HepG2 (cell line): ENCODE results near the gene P3H4. TPM values are rescaled to one million over a fixed set of nuclear protein-coding genes. Genes with fewer than 3 reads are reported as not detected.
A peak's percentile ranks its signal among the peaks of the same experiment; 100 is the strongest.

Experiments used
- AHDC1 ChIP-seq: sonication (generic); formaldehyde crosslinking; IDR thresholded peaks from 2 replicates; pipeline ENCODE4 v1.5.1; 2020; ENCODE audit warnings: mild to moderate bottlenecking, missing genetic modification reagents, borderline replicate concordance
- CCAR2 ChIP-seq: fragments of 200-400 bp; formaldehyde crosslinking; optimal IDR thresholded peaks from 2 replicates; pipeline ENCODE3; 2018; ENCODE audit warnings: low read depth, mild to moderate bottlenecking, low read length, moderate library complexity
- GRHL1 ChIP-seq: sonication (generic); formaldehyde crosslinking; conservative IDR thresholded peaks from 2 replicates; pipeline ENCODE4 v1.8.0; 2022; ENCODE audit warnings: missing genetic modification reagents
- HNF4A ChIP-seq: sonication (generic); formaldehyde crosslinking; IDR thresholded peaks from 2 replicates; pipeline ENCODE4 v1.4.0; 2020; ENCODE audit warnings: missing genetic modification reagents
- KLF12 ChIP-seq: sonication (generic); formaldehyde crosslinking; IDR thresholded peaks from 2 replicates; pipeline ENCODE4 v1.4.0; 2020; ENCODE audit warnings: missing genetic modification reagents, borderline replicate concordance
- MXD4 ChIP-seq: IDR thresholded peaks from 2 replicates; pipeline ENCODE4 v1.6.1; 2016; ENCODE audit warnings: mild to moderate bottlenecking, missing biosample characterization, missing genetic modification reagents
- MYPOP ChIP-seq: sonication (generic); formaldehyde crosslinking; IDR thresholded peaks from 2 replicates; pipeline ENCODE4 v1.8.1; 2023; ENCODE audit warnings: mild to moderate bottlenecking, moderate library complexity, missing genetic modification reagents
- NPAS2 ChIP-seq: sonication (generic); formaldehyde crosslinking; IDR thresholded peaks from 2 replicates; pipeline ENCODE4 v1.8.0; 2022; ENCODE audit warnings: mild to moderate bottlenecking, missing genetic modification reagents, borderline replicate concordance
- PRDM10 ChIP-seq: sonication (generic); formaldehyde crosslinking; IDR thresholded peaks from 2 replicates; pipeline ENCODE4 v1.4.0; 2020; ENCODE audit warnings: low read depth, missing genetic modification reagents
- RBM39 ChIP-seq: fragments of 200-400 bp; formaldehyde crosslinking; IDR thresholded peaks from one replicate; pipeline ENCODE4 v1.6.1; 2018; ENCODE audit warnings: antibody characterized with exemption, mild to moderate bottlenecking, low read depth, low read length; ENCODE audit not compliant: poor library complexity, severe bottlenecking
- TOE1 ChIP-seq: sonication (generic); formaldehyde crosslinking; IDR thresholded peaks from 2 replicates; pipeline ENCODE4 v1.4.0; 2020; ENCODE audit warnings: mild to moderate bottlenecking, missing genetic modification reagents
- ZNF782 ChIP-seq: sonication (generic); formaldehyde crosslinking; IDR thresholded peaks from 2 replicates; pipeline ENCODE4 v1.4.0; 2020; ENCODE audit warnings: missing genetic modification reagents, mild to moderate bottlenecking, borderline replicate concordance
- polyA plus RNA-seq, 8 experiments: library from polyadenylated mRNA; depleted of rRNA in 3 of 8; stranded (reverse) in 7 of 8; unstranded in 1 of 8; fragments of >200 nt; fragmentation: Illumina TruSeq in 4 of 8; extraction: Trizol in 4 of 8; gene quantifications; 2 replicates each; pipeline versions ENCODE4 v1.2.1 to v1.2.3, GENCODE V29; 2011 to 2016; ENCODE audit warnings: low read depth in 4 of 8, missing spikeins in 1 of 8, mixed read lengths in 1 of 8; ENCODE audit not compliant: insufficient read depth in 1 of 8
- total RNA-seq, 5 experiments: library from RNA; depleted of rRNA; stranded (reverse); fragments of >200 nt; fragmentation: Illumina TruSeq; extraction: Trizol; gene quantifications; 2 replicates each; pipeline ENCODE4 v1.2.3, GENCODE V29; 2016; ENCODE audit warnings: low read depth in 1 of 5

Gene P3H4
- total and polyA plus RNA-seq, 2 of the 13 experiments (the other 11 are each of a cell fraction or from before 2014, with no cell fraction given): 37.1 to 50.6 TPM

GRCh38 chr17:41801374-41802271, 10.1 kb downstream of the P3H4 start (continued):
- TF ChIP-seq PRDM10 (0 out of 2 replicates have a peak, but pooled peaks have one; percentile 5), GRHL1 (no peak), MYPOP (CRISPR knock-in tag) (0 out of 2 replicates have a peak, but pooled peaks have one; percentile 28), TOE1 (CRISPR knock-in tag) (no peak), CCAR2 (no peak), RBM39 (no peak), MXD4 (CRISPR knock-in tag) (0 out of 2 replicates have a peak, but pooled peaks have one; percentile 27), NPAS2 (CRISPR knock-in tag) (no peak), KLF12 (CRISPR knock-in tag) (no peak), AHDC1 (CRISPR knock-in tag) (no peak), HNF4A (0 out of 2 replicates have a peak, but pooled peaks have one; percentile 5), ZNF782 (no peak)
